H1 (cell line): Measurements from ENCODE around the gene FBXW2. TPM values are rescaled to one million over a fixed set of nuclear protein-coding genes. Genes with fewer than 3 reads are reported as not detected.

Source experiments
- CTCF ChIA-PET: fragments of 300-600 bp; sonication (Branson Sonifier 250); formaldehyde crosslinking; loops from one replicate; lab custom pipeline; 2021; ENCODE audit not compliant: partially characterized antibody; lab: Charles Lee
- POLR2A ChIA-PET: fragments of 300-600 bp; sonication (Branson Sonifier 250); formaldehyde crosslinking; loops from one replicate; lab custom pipeline; 2021; ENCODE audit warnings: inconsistent platforms; ENCODE audit not compliant: partially characterized antibody; lab: Charles Lee
- DNase-seq, 2 experiments: peaks; one replicate each; pipeline versions ENCODE4 v3.0.0 to v3.0.0-alpha.2; 2010 to 2022; ENCODE audit warnings: low spot score in 2 of 2, low read depth in 1 of 2, mixed read lengths in 1 of 2
- FAIRE-seq: peaks from 2 replicates; lab custom pipeline; 2011; peaks lifted over from hg19 to GRCh38; lab: Jason Lieb, UNC
- H2AFZ ChIP-seq: 2 replicates; pipeline ENCODE4 v1.8.1; 2012; ENCODE audit warnings: low read length, inconsistent platforms
- H2AK5ac ChIP-seq: 2 replicates; pipeline ENCODE4 v1.6.1; 2013; ENCODE audit warnings: low read depth, low read length
- H2BK120ac ChIP-seq: replicated peaks from 2 replicates; pipeline ENCODE3; 2013; ENCODE audit warnings: low read depth, low read length, inconsistent platforms
- H2BK12ac ChIP-seq: 2 replicates; pipeline ENCODE4 v1.6.1; 2013; ENCODE audit warnings: low read depth, low read length
- H2BK15ac ChIP-seq: 2 replicates; pipeline ENCODE4 v1.6.1; 2013; ENCODE audit warnings: low read length
- H2BK20ac ChIP-seq: 2 replicates; pipeline ENCODE4 v1.6.1; 2013; ENCODE audit warnings: low read length
- H2BK5ac ChIP-seq: 2 replicates; pipeline ENCODE4 v1.6.1; 2013; ENCODE audit warnings: low read depth, low read length
- H3K14ac ChIP-seq: 2 replicates; pipeline ENCODE4 v1.6.1; 2013; ENCODE audit warnings: inconsistent platforms; ENCODE audit not compliant: insufficient read length
- H3K18ac ChIP-seq: 2 replicates; pipeline ENCODE4 v1.6.1; 2013; ENCODE audit warnings: low read length; ENCODE audit errors: extremely low read depth
- H3K23ac ChIP-seq: 2 replicates; pipeline ENCODE4 v1.6.1; 2013; ENCODE audit warnings: inconsistent platforms; ENCODE audit not compliant: insufficient read length
- H3K23me2 ChIP-seq: 2 replicates; pipeline ENCODE4 v1.6.1; 2013; ENCODE audit warnings: low read depth, low read length
- H3K27ac ChIP-seq: 2 replicates; pipeline ENCODE4 v1.6.1; 2011; ENCODE audit warnings: low read depth, low read length, inconsistent platforms
- H3K27me3 ChIP-seq, 4 experiments: replicated peaks in 1 of 4; 1 replicate in 1 of 4; 2 replicates in 3 of 4; pipeline versions ENCODE4 v1.6.1 to v1.8.1; 2011 to 2013; ENCODE audit warnings: low read length in 3 of 4, mild to moderate bottlenecking in 3 of 4, inconsistent platforms in 2 of 4, mixed read lengths in 2 of 4, moderate library complexity in 1 of 4; ENCODE audit not compliant: control insufficient read depth in 3 of 4, insufficient read depth in 3 of 4; ENCODE audit errors: extremely low read depth in 1 of 4
- H3K36me3 ChIP-seq, 4 experiments: 2 replicates each; pipeline versions ENCODE4 v1.6.1 to v1.8.1; 2011 to 2013; ENCODE audit warnings: mild to moderate bottlenecking in 4 of 4, low read length in 3 of 4, moderate library complexity in 2 of 4, control low read depth in 1 of 4, inconsistent platforms in 1 of 4; ENCODE audit not compliant: insufficient read depth in 4 of 4, control insufficient read depth in 2 of 4
- H3K4ac ChIP-seq: replicated peaks from 2 replicates; pipeline ENCODE3; 2013; ENCODE audit warnings: low read length, low read depth, mixed read lengths, inconsistent platforms; ENCODE audit not compliant: insufficient read length
- H3K4me1 ChIP-seq, 4 experiments: replicated peaks in 1 of 4; 1 replicate in 1 of 4; 2 replicates in 3 of 4; pipeline versions ENCODE4 v1.6.1 to v1.8.1; 2011 to 2013; ENCODE audit warnings: low read length in 3 of 4, inconsistent platforms in 2 of 4, mixed read lengths in 1 of 4; ENCODE audit not compliant: insufficient read depth in 4 of 4, control insufficient read depth in 3 of 4
- H3K4me2 ChIP-seq, 2 experiments: 2 replicates each; pipeline versions ENCODE4 v1.6.1 to v1.8.1; 2011 to 2013; ENCODE audit warnings: low read depth in 2 of 2, low read length in 2 of 2, control low read depth in 1 of 2, inconsistent platforms in 1 of 2, mild to moderate bottlenecking in 1 of 2; ENCODE audit not compliant: insufficient read depth in 1 of 2
- H3K4me3 ChIP-seq, 4 experiments: fragments of 200-600, 300-600 bp in 1 of 4; sonication (generic), shearing (Covaris generic), sonication (Bioruptor Twin) in 1 of 4; 2 replicates each; pipeline versions ENCODE4 v1.5.1 to v1.8.1; 2011 to 2016; ENCODE audit warnings: low read length in 4 of 4, low read depth in 3 of 4, control low read depth in 2 of 4, inconsistent platforms in 2 of 4, mild to moderate bottlenecking in 2 of 4, mixed read lengths in 1 of 4, moderate library complexity in 1 of 4; ENCODE audit not compliant: insufficient read depth in 2 of 4; ENCODE audit errors: extremely low read depth in 1 of 4
- H3K56ac ChIP-seq: replicated peaks from 2 replicates; pipeline ENCODE3; 2013; ENCODE audit warnings: low read depth, mild to moderate bottlenecking, mixed read lengths, low read length, inconsistent platforms; ENCODE audit not compliant: insufficient read length
- H3K79me1 ChIP-seq: 2 replicates; pipeline ENCODE4 v1.6.1; 2013; ENCODE audit warnings: low read depth, low read length, control low read depth
- H3K79me2 ChIP-seq, 2 experiments: 2 replicates each; pipeline versions ENCODE4 v1.6.1 to v1.8.1; 2012 to 2013; ENCODE audit warnings: low read length in 2 of 2, mild to moderate bottlenecking in 2 of 2, inconsistent platforms in 1 of 2; ENCODE audit not compliant: insufficient read depth in 2 of 2, control insufficient read depth in 1 of 2
- H3K9ac ChIP-seq, 4 experiments: replicated peaks in 1 of 4; 1 replicate in 1 of 4; 2 replicates in 3 of 4; pipeline versions ENCODE4 v1.6.1 to v1.8.1; 2011 to 2013; ENCODE audit warnings: low read depth in 3 of 4, low read length in 3 of 4, control low read depth in 2 of 4, mild to moderate bottlenecking in 2 of 4, moderate library complexity in 2 of 4, inconsistent platforms in 1 of 4; ENCODE audit errors: extremely low read depth in 1 of 4
- H3K9me3 ChIP-seq, 2 experiments: 2 replicates each; pipeline versions ENCODE4 v1.6.1 to v1.8.1; 2012 to 2013; ENCODE audit warnings: mild to moderate bottlenecking in 2 of 2, moderate library complexity in 2 of 2, control low read depth in 1 of 2, inconsistent platforms in 1 of 2, low read depth in 1 of 2, low read length in 1 of 2, mixed read lengths in 1 of 2; ENCODE audit not compliant: insufficient read depth in 2 of 2
- H4K20me1 ChIP-seq, 2 experiments: replicated peaks in 1 of 2; 2 replicates each; pipeline versions ENCODE3 to v1.8.1; 2011 to 2013; ENCODE audit warnings: inconsistent platforms in 2 of 2, low read length in 2 of 2, mild to moderate bottlenecking in 1 of 2; ENCODE audit not compliant: insufficient read depth in 2 of 2, control insufficient read depth in 1 of 2
- H4K5ac ChIP-seq: 2 replicates; pipeline ENCODE4 v1.6.1; 2013; ENCODE audit warnings: low read length, low read depth, mixed read lengths, inconsistent platforms; ENCODE audit not compliant: insufficient read length
- H4K8ac ChIP-seq: 2 replicates; pipeline ENCODE4 v1.8.0; 2013; ENCODE audit warnings: mild to moderate bottlenecking, moderate library complexity, low read length, inconsistent platforms; ENCODE audit not compliant: insufficient read depth; ENCODE audit errors: extremely low read depth
- H4K91ac ChIP-seq: replicated peaks from 2 replicates; pipeline ENCODE3; 2013; ENCODE audit warnings: low read length, mixed read lengths, inconsistent platforms; ENCODE audit not compliant: insufficient read length
- BCL11A ChIP-seq, 2 experiments: IDR thresholded peaks; one replicate each; pipeline ENCODE4 v1.6.1; 2011; ENCODE audit warnings: low read depth in 2 of 2, low read length in 2 of 2, mild to moderate bottlenecking in 2 of 2
- BRCA1 ChIP-seq: IDR thresholded peaks from 2 replicates; pipeline ENCODE4 v1.6.1; 2012; ENCODE audit warnings: low read depth, low read length, improper control_type of control experiment
- CHD1 ChIP-seq: IDR thresholded peaks from 2 replicates; pipeline ENCODE4 v1.6.1; 2012; ENCODE audit warnings: low read depth, low read length, improper control_type of control experiment
- FOSL1 ChIP-seq: IDR thresholded peaks from 2 replicates; pipeline ENCODE4 v1.6.1; 2011; ENCODE audit warnings: mild to moderate bottlenecking, low read depth, low read length, moderate library complexity; ENCODE audit not compliant: insufficient read depth
- JUND ChIP-seq: IDR thresholded peaks from 2 replicates; pipeline ENCODE4 v1.6.1; 2011; ENCODE audit warnings: mild to moderate bottlenecking, improper control_type of control experiment, low read length
- KDM4A ChIP-seq: IDR thresholded peaks from one replicate; pipeline ENCODE4 v1.7.1; 2012; ENCODE audit warnings: low read depth, mild to moderate bottlenecking, moderate library complexity, low read length, inconsistent platforms; ENCODE audit not compliant: severe bottlenecking
- POU5F1 ChIP-seq: IDR thresholded peaks from 2 replicates; pipeline ENCODE4 v1.6.1; 2011; ENCODE audit warnings: low read depth, mild to moderate bottlenecking, low read length, moderate library complexity
- RBBP5 ChIP-seq: IDR thresholded peaks from 2 replicates; pipeline ENCODE4 v1.7.1; 2012; ENCODE audit warnings: low read depth, mild to moderate bottlenecking, inconsistent platforms, low read length, moderate library complexity, borderline replicate concordance
- SUZ12 ChIP-seq: fragments of 200-600 bp; sonication (generic); IDR thresholded peaks from 2 replicates; pipeline ENCODE4 v1.6.1; 2012; ENCODE audit warnings: mild to moderate bottlenecking, inconsistent platforms, low read length, moderate library complexity, mixed read lengths
- WGBS, 2 experiments: shearing (Covaris generic) in 1 of 2; methylation state at CpG; one replicate each; pipeline versions ENCODE4 v1.1.6 to v1.1.7; 2013 to 2015; ENCODE audit warnings: low lambda C conversion rate in 2 of 2, mixed read lengths in 2 of 2, inconsistent platforms in 1 of 2, low coverage in 1 of 2, missing lambda C conversion rate in 1 of 2; ENCODE audit not compliant: insufficient replicate concordance in 2 of 2, insufficient coverage in 1 of 2, insufficient read length in 1 of 2; ENCODE audit errors: extremely low coverage in 1 of 2, missing lambda C conversion rate in 1 of 2; 5-methylcytosine and 5-hydroxymethylcytosine counted together
- polyA plus RNA-seq, 7 experiments: library from polyadenylated mRNA; depleted of rRNA in 3 of 7; stranded (reverse) in 5 of 7; unstranded in 2 of 7; fragments of >200 nt in 5 of 7; fragments of 200-250 nt in 2 of 7; gene quantifications; 1 replicate in 5 of 7; 2 replicates in 1 of 7; 4 replicates in 1 of 7; pipeline versions ENCODE4 v1.2.1 to v1.2.3, GENCODE V29; 2011 to 2013; ENCODE audit warnings: missing spikeins in 2 of 7, mixed read lengths in 2 of 7
- total RNA-seq: library from RNA; stranded (reverse); fragmentation: NEBNext Ultra II Directional; extraction: Animal tissue kit (Norgen Biotek cat#: 25700); gene quantifications from 2 replicates; pipeline ENCODE4 v1.2.1, GENCODE V29; 2021
- TF ChIP-seq, protein P1 (sequence below), 3 experiments: IDR thresholded peaks; 1 replicate in 2 of 3; 2 replicates in 1 of 3; pipeline versions ENCODE4 v1.5.1 to v1.6.1; 2011; ENCODE audit warnings: low read length in 3 of 3, mild to moderate bottlenecking in 3 of 3, inconsistent platforms in 2 of 3, low read depth in 1 of 3, moderate library complexity in 1 of 3; ENCODE audit not compliant: insufficient read depth in 1 of 3; ENCODE audit errors: control extremely low read depth in 1 of 3
- TF ChIP-seq, protein P2 (sequence below): IDR thresholded peaks from 2 replicates; pipeline ENCODE4 v1.6.1; 2012; ENCODE audit warnings: inconsistent platforms

Gene FBXW2
- total and polyA plus RNA-seq, 2 of the 8 experiments (the other 6 are each of a cell fraction or from before 2014, with no cell fraction given), result 19.2 to 65.3 TPM

DNA sequence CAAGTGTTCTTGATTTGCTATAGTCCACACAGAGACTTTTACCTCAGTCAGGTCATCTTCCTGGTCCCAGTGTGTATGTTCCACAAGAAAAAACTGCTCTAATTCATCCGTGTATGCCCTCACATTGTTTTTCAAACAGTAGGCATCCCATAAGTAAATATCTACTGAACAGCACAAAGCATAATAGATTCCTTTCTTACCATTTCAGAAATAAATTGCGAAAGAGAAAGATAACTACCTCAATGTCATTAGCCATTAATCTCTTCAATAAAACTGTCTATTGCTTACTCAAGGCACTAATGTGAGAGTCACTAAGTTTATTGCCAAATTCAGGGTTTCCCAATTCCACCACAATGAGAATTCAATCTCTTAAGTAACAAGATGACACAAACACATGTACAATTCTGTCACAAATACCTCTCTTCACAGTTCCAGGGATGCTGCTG, 9.6 kb downstream of the FBXW2 start:
- H3K14ac ChIP-seq, result no peak overlapping the region
- H3K23me2 ChIP-seq, result no peaks in the 10 kb centered on the region
- no peak overlapping the region for H3K9ac ChIP-seq
- WGBS, 2 experiments, result 85% methylated on average over 2 of the region's 2 CpGs; no CpG with 5 or more reads in 1 of the 2 experiments
- peaks cover 0 to 7% of the 10 kb centered on the region in 2 experiments for H4K20me1 ChIP-seq
- H3K27ac ChIP-seq, result no peak overlapping the region
- no peaks in the 10 kb centered on the region for H3K27me3 ChIP-seq
- H2AFZ ChIP-seq, result no peak overlapping the region
- H3K4me2 ChIP-seq, result no peak overlapping the region
- H3K56ac ChIP-seq, result no peak overlapping the region
- no peak overlapping the region for H3K4ac ChIP-seq
- DNase-seq (no peak), FAIRE-seq (no peak)
- H3K36me3 ChIP-seq, result peaks cover 6 to 32% (median 14%) of the 10 kb centered on the region in 4 experiments; a peak in 7 of 8 replicates
- no peak overlapping the region for H2AK5ac ChIP-seq
- H4K91ac ChIP-seq, result no peak overlapping the region
- H4K8ac ChIP-seq, result no peak overlapping the region
- no peak overlapping the region for H2BK12ac ChIP-seq
- H3K79me2 ChIP-seq, result peaks cover 0 to 48% of the 10 kb centered on the region in 2 experiments; a peak in 2 of 4 replicates
- H2BK20ac ChIP-seq, result no peak overlapping the region
- H3K79me1 ChIP-seq, result peaks cover 9% of the 10 kb centered on the region
- no peak overlapping the region for H2BK15ac ChIP-seq
- no peaks in the 10 kb centered on the region for H3K4me1 ChIP-seq
- H3K18ac ChIP-seq, result no peak overlapping the region
- POLR2A ChIA-PET, result interaction anchor here (1.3 to 1.7 kb wide), 2 partner anchors 9 to 10 kb away, joined by 4 to 5 read pairs; partner anchors contain the start of gene FBXW2
- no peak overlapping the region for H2BK120ac ChIP-seq
- no peak overlapping the region for H3K23ac ChIP-seq
- no peaks in the 10 kb centered on the region for H3K9me3 ChIP-seq
- H3K4me3 ChIP-seq, result no peak overlapping the region
- CTCF ChIA-PET, result no interaction called here
- no peak overlapping the region for H2BK5ac ChIP-seq
- no peak overlapping the region for H4K5ac ChIP-seq
- TF ChIP-seq KDM4A (no peak), RBBP5 (no peak), BRCA1 (no peak), FOSL1 (no peak), SUZ12 (no peak), BCL11A (IDR thresholded peaks at IDR 0.05; ENCODE audit: low read depth in 2 of 2, low read length in 2 of 2) (no peak), POU5F1 (no peak), JUND (no peak), CHD1 (no peak)
- TF ChIP-seq, protein P1, sequence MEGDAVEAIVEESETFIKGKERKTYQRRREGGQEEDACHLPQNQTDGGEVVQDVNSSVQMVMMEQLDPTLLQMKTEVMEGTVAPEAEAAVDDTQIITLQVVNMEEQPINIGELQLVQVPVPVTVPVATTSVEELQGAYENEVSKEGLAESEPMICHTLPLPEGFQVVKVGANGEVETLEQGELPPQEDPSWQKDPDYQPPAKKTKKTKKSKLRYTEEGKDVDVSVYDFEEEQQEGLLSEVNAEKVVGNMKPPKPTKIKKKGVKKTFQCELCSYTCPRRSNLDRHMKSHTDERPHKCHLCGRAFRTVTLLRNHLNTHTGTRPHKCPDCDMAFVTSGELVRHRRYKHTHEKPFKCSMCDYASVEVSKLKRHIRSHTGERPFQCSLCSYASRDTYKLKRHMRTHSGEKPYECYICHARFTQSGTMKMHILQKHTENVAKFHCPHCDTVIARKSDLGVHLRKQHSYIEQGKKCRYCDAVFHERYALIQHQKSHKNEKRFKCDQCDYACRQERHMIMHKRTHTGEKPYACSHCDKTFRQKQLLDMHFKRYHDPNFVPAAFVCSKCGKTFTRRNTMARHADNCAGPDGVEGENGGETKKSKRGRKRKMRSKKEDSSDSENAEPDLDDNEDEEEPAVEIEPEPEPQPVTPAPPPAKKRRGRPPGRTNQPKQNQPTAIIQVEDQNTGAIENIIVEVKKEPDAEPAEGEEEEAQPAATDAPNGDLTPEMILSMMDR (IDR thresholded peaks at IDR 0.05; ENCODE audit: control extremely low read depth in 1 of 3, insufficient read depth in 1 of 3, low read depth in 1 of 3, low read length in 3 of 3), result no peak
- TF ChIP-seq, protein P2, sequence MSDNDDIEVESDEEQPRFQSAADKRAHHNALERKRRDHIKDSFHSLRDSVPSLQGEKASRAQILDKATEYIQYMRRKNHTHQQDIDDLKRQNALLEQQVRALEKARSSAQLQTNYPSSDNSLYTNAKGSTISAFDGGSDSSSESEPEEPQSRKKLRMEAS, result no peak
